ENCODE measurements around the gene MLLT1. TPM values are rescaled to one million over a fixed set of nuclear protein-coding genes. Genes with fewer than 3 reads are reported as not detected.

MLLT1 gene
- total RNA-seq, 1 donor from 2014 or later: 5.6 TPM

- no peak overlapping the region for H2AFZ ChIP-seq (replicated peaks)
- H3K4me3 ChIP-seq: no peak overlapping the region
- DNase-seq (ENCODE audit: low spot score): no peak
- no peak overlapping the region for H3K9ac ChIP-seq
- H3K9me3 ChIP-seq (ENCODE audit: low read depth): no peaks in the 10 kb centered on the region
- peaks cover 74% of the 10 kb centered on the region for H3K4me1 Mint-ChIP-seq
- no peak for TF ChIP-seq CTCF (IDR thresholded peaks at IDR 0.05)
- no peak for TF ChIP-seq EZH2phosphoT487 (IDR thresholded peaks at IDR 0.05)
- TF ChIP-seq EZH2 (IDR thresholded peaks at IDR 0.05): no peak
- peak overlapping the region; percentile 84 for H3K27ac Mint-ChIP-seq
- H3F3A ChIP-seq (ENCODE audit: low read depth): peaks cover 7% of the 10 kb centered on the region
- H3K79me2 ChIP-seq (ENCODE audit: low read depth): peaks cover 100% of the 10 kb centered on the region
- no peaks in the 10 kb centered on the region for H3K9me3 Mint-ChIP-seq
- peaks cover 100% of the 10 kb centered on the region for H4K20me1 ChIP-seq (ENCODE audit: low read depth)
- H3K4me3 Mint-ChIP-seq: peak overlapping the region; percentile 69
- no peaks in the 10 kb centered on the region for H3K27me3 ChIP-seq
- no peak overlapping the region for H3K27ac ChIP-seq
- H3K36me3 ChIP-seq: no peaks in the 10 kb centered on the region
- H3K4me2 ChIP-seq: peak overlapping the region; percentile 48
- H3K4me1 ChIP-seq: peaks cover 50% of the 10 kb centered on the region
- H3K36me3 Mint-ChIP-seq: peaks cover 30% of the 10 kb centered on the region
- peaks cover 2% of the 10 kb centered on the region for H3K27me3 Mint-ChIP-seq (ENCODE audit: insufficient read depth, low read depth)
Observed at GRCh38 chr19:6273701-6274601, 5.8 kb downstream of the MLLT1 start.

- Histone ChIP-seq H3K79me2 (ENCODE audit: low read depth) (peaks cover 100% of the 10 kb centered on the region), H3K4me2 (peak overlapping the region; percentile 48), H3K4me1 (peaks cover 44% of the 10 kb centered on the region), H2AFZ (replicated peaks) (no peak overlapping the region), H4K20me1 (ENCODE audit: low read depth) (peaks cover 100% of the 10 kb centered on the region), H3F3A (ENCODE audit: low read depth) (peaks cover 7% of the 10 kb centered on the region), H3K27me3 (no peaks in the 10 kb centered on the region), H3K36me3 (no peaks in the 10 kb centered on the region), H3K9ac (peak overlapping the region; percentile 17), H3K9me3 (ENCODE audit: low read depth) (no peaks in the 10 kb centered on the region), H3K4me3 (no peak overlapping the region), H3K27ac (peak overlapping the region; percentile 70)
- peak; percentile 54 for DNase-seq (ENCODE audit: low spot score)
- peaks cover 65% of the 10 kb centered on the region for H3K4me1 Mint-ChIP-seq
- H3K4me3 Mint-ChIP-seq: peak overlapping the region; percentile 69
- H3K36me3 Mint-ChIP-seq: peaks cover 27% of the 10 kb centered on the region
- H3K9me3 Mint-ChIP-seq: no peaks in the 10 kb centered on the region
- TF ChIP-seq EZH2phosphoT487 (IDR thresholded peaks at IDR 0.05) (no peak), CTCF (IDR thresholded peaks at IDR 0.05) (no peak), EZH2 (IDR thresholded peaks at IDR 0.05) (no peak)
- H3K27ac Mint-ChIP-seq: peak overlapping the region; percentile 84
- H3K27me3 Mint-ChIP-seq (ENCODE audit: insufficient read depth, low read depth): peaks cover 2% of the 10 kb centered on the region
Observed at GRCh38 chr19:6272913-6273600, 6.7 kb downstream of the MLLT1 start.

GRCh38 chr19:6272411-6272791 lies 7.4 kb downstream of the MLLT1 start:
- Histone ChIP-seq H3K27me3 (no peaks in the 10 kb centered on the region), H3K9ac (peak overlapping the region; percentile 17), H4K20me1 (ENCODE audit: low read depth) (peaks cover 100% of the 10 kb centered on the region), H3K4me2 (peak overlapping the region; percentile 43), H3K9me3 (ENCODE audit: low read depth) (no peaks in the 10 kb centered on the region), H3K79me2 (ENCODE audit: low read depth) (peaks cover 100% of the 10 kb centered on the region), H2AFZ (replicated peaks) (no peak overlapping the region), H3K27ac (peak overlapping the region; percentile 70), H3F3A (ENCODE audit: low read depth) (peaks cover 7% of the 10 kb centered on the region), H3K4me1 (peaks cover 42% of the 10 kb centered on the region), H3K4me3 (no peak overlapping the region), H3K36me3 (no peaks in the 10 kb centered on the region)
- Mint-ChIP-seq H3K27me3 (ENCODE audit: insufficient read depth, low read depth) (peaks cover 2% of the 10 kb centered on the region), H3K4me3 (no peak overlapping the region), H3K4me1 (peaks cover 59% of the 10 kb centered on the region), H3K36me3 (peaks cover 25% of the 10 kb centered on the region), H3K9me3 (no peaks in the 10 kb centered on the region), H3K27ac (peak overlapping the region; percentile 96)
- peak; percentile 44 for DNase-seq (ENCODE audit: low spot score)
- TF ChIP-seq CTCF (IDR thresholded peaks at IDR 0.05) (no peak), EZH2phosphoT487 (IDR thresholded peaks at IDR 0.05) (no peak), EZH2 (IDR thresholded peaks at IDR 0.05) (no peak)
